GM23248 (cell line): ENCODE measurements around the gene CIB2.

Source experiments
- EZH2 ChIP-seq: fragments of 200-600 bp; sonication (generic); IDR thresholded peaks from 2 replicates; pipeline ENCODE4 v1.6.1; 2018; ENCODE audit warnings: antibody characterized with exemption, mild to moderate bottlenecking; ENCODE audit not compliant: insufficient read depth, poor library complexity, severe bottlenecking
- EZH2phosphoT487 ChIP-seq: fragments of 200-600 bp; sonication (generic); IDR thresholded peaks from 2 replicates; pipeline ENCODE4 v1.6.1; 2018; ENCODE audit warnings: antibody characterized with exemption, moderate library complexity, mild to moderate bottlenecking, low read depth; ENCODE audit not compliant: insufficient read depth

DNA sequence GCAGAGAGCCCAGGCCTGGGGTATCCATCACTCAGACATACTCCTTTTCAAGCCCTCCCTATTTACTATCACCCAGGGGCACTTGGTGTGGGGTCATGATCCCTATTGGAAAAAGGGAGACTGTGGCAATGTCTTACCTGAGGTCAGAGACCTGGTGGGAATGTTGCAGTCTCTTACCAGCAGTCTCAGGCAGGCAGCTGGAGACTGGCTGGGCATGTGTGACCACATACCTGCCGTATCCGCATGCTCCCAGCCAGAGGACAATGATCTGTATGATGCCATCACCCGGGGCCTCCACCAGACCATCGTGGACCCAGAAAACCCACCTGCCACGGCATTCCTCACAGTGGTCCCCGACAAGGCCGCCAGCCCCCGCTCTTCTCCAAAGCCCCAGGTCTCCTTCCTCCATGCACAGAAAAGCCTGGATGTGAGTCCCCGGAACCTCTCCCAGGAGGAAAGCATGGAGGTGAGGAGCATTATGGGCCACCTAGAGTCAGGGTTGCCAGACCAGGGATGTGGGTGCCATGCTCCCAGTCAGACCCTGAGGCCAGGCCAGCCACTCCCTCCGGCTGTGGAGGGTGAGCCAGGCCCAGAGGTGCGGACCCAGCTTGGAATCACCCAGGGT lies 33.0 kb downstream of the CIB2 start:
- TF ChIP-seq EZH2, result no peak
- TF ChIP-seq EZH2phosphoT487, result no peak
